Activated CD4-positive, alpha-beta T cell treated with anti-CD3 and anti-CD28 coated beads, Interleukin-2, amount 10 ng/mL, durations not matched to agents 7 days and 5 days (primary cell): ENCODE data around the gene TRIM17. TPM values are rescaled to one million over a fixed set of nuclear protein-coding genes. Genes with fewer than 3 reads are reported as not detected.

Source experiments
- CTCF ChIA-PET: fragments of 350-600 bp; sonication (Branson Sonifier 250); formaldehyde crosslinking; loops from one replicate; lab custom pipeline; 2021; ENCODE audit warnings: antibody characterized with exemption; lab: Charles Lee
- POLR2A ChIA-PET: fragments of 350-600 bp; sonication (Branson Sonifier 250); formaldehyde crosslinking; loops from one replicate; lab custom pipeline; 2021; ENCODE audit warnings: antibody characterized with exemption; lab: Charles Lee
- DNase-seq: peaks from one replicate; pipeline ENCODE4 v3.0.0-alpha.2; 2020
- H3K27ac Mint-ChIP-seq: one replicate; pipeline ENCODE4 v1.8.0; 2021; ENCODE audit warnings: mild to moderate bottlenecking, moderate library complexity, mixed read lengths
- H3K27me3 Mint-ChIP-seq: one replicate; pipeline ENCODE4 v1.8.0; 2021; ENCODE audit warnings: mixed read lengths
- H3K36me3 Mint-ChIP-seq: one replicate; pipeline ENCODE4 v1.8.0; 2021; ENCODE audit warnings: low read depth, mixed read lengths
- H3K4me1 Mint-ChIP-seq: one replicate; pipeline ENCODE4 v1.8.0; 2021; ENCODE audit warnings: mixed read lengths
- H3K4me3 Mint-ChIP-seq: one replicate; pipeline ENCODE4 v1.8.0; 2021; ENCODE audit warnings: mild to moderate bottlenecking, moderate library complexity, mixed read lengths
- H3K9me3 Mint-ChIP-seq: one replicate; pipeline ENCODE4 v1.8.0; 2021; ENCODE audit warnings: mixed read lengths
- total RNA-seq, 2 experiments: library from RNA; stranded (reverse); gene quantifications; one replicate each; pipeline ENCODE4 v1.2.3, GENCODE V29; 2021

The TRIM17 gene
- total RNA-seq, 2 experiments from 2014 or later = 0.73 to 0.99 TPM

- H3K36me3 Mint-ChIP-seq = peaks cover 19% of the 10 kb centered on the region
- peak overlapping the region; percentile 98 for H3K27ac Mint-ChIP-seq
- ChIA-PET POLR2A (interaction anchor here (0.6 to 1.4 kb wide), 4 partner anchors 9 to 52 kb away, joined by 3 to 6 read pairs (median 4); partner anchors contain the start of gene TRIM11), CTCF (interaction anchor here (0.7 to 1.4 kb wide), 8 partner anchors 9 to 458 kb away, joined by 3 to 6 read pairs (median 5); partner anchors contain the start of gene RNF187)
- H3K27me3 Mint-ChIP-seq = no peaks in the 10 kb centered on the region
- peaks cover 47% of the 10 kb centered on the region for H3K4me1 Mint-ChIP-seq
- peak overlapping the region; percentile 93 for H3K4me3 Mint-ChIP-seq
- no peak for DNase-seq
- no peaks in the 10 kb centered on the region for H3K9me3 Mint-ChIP-seq
Measured at GRCh38 chr1:228457017-228457395, 40.3 kb upstream of the TRIM17 start.

DNA sequence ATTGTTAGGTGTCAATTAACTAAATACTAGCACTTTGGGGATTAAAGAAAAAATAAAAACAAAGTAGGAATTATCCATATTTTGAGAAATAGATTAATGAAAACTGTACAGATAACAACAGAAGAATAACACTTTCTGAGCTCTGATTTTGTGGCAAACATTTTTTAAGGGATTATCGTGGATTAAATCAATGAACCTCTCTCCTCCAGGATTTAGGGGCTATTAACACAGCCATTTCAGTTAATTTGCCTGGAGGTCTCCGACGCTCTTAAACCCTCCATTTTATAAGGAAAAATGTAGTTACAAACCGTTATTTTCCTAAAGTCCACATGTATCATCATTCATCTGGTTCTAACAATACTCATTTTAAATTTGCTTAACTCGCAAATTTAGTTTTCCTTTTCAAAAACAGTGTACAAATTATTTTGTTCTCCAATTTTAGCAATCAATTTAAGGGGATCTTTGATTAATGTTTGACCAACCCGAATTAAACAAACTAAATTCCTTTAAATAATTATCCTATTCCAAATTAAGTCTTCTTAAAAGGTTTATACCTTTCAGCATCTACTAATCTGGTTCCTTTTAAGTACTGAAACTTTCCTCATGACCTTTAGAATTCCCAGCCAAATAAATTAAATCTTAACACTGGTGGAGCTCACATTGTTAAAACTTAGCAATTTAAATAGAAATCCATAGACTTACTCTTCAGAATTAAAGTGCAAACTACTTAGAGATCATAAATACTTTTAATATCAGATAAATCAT lies 39.8 kb upstream of the TRIM17 start:
- peak overlapping the region; percentile 98 for H3K27ac Mint-ChIP-seq
- POLR2A ChIA-PET = interaction anchor here (1.4 kb wide), 1 partner anchor 9 kb away, joined by 6 read pairs; no protein-coding TSS in a partner anchor
- CTCF ChIA-PET = interaction anchor here (1.4 kb wide), 2 partner anchors 9 to 30 kb away, joined by 6 to 7 read pairs; partner anchors contain the start of gene RNF187
- H3K9me3 Mint-ChIP-seq = no peaks in the 10 kb centered on the region
- no peaks in the 10 kb centered on the region for H3K27me3 Mint-ChIP-seq
- peak overlapping the region; percentile 93 for H3K4me3 Mint-ChIP-seq
- peaks cover 43% of the 10 kb centered on the region for H3K4me1 Mint-ChIP-seq
- peaks cover 15% of the 10 kb centered on the region for H3K36me3 Mint-ChIP-seq
- DNase-seq = no peak

DNA sequence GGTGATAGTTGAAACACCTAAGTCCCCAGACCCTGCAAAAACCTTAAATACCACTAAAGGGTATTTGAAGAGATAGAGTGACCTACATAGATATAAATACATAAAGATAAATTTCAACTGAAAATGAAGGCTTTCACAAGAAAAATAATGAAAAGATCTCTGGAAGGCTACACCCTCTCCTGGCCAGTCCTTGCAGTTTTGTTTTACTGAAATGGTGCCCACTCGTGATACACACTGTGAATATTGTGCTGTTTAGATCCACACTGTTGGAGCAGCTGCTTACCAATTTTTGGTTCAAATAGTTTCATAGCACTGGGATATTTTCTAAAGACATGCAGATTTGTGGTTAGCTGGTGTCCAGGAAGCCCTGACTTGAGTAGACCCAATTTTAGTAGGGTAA lies 39.1 kb upstream of the TRIM17 start:
- Mint-ChIP-seq H3K27ac (peak overlapping the region; percentile 43), H3K27me3 (no peaks in the 10 kb centered on the region), H3K4me3 (peak overlapping the region; percentile 53), H3K4me1 (peaks cover 36% of the 10 kb centered on the region), H3K9me3 (no peaks in the 10 kb centered on the region), H3K36me3 (peaks cover 9% of the 10 kb centered on the region)
- ChIA-PET POLR2A (no interaction called here), CTCF (interaction anchor here (0.7 to 1.4 kb wide), 2 partner anchors 10 to 44 kb away, joined by 3 to 7 read pairs; no protein-coding TSS in a partner anchor)
- no peak for DNase-seq

DNA sequence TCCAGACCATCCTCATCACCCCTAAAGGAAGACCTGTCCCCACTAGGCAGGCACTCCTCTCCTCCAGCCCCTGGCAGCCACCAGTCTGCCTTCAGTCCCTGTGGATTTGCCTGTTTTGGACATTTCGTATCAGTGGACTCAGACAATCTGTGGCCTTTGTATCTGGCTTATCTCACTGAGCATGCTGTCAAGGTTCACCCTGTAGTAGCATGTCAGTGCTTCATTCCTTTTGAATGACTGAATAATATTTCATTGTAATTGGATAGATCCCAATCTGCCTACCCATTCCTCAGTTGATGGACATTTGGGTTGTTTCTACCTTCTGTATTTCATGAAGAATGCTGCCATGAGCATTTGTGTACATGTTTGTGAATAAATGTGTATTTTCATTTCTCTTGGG lies 37.6 kb upstream of the TRIM17 start:
- Mint-ChIP-seq H3K9me3 (no peaks in the 10 kb centered on the region), H3K4me3 (no peak overlapping the region), H3K4me1 (peaks cover 32% of the 10 kb centered on the region), H3K27ac (no peak overlapping the region), H3K27me3 (peaks cover under 1% of the 10 kb centered on the region), H3K36me3 (peaks cover 7% of the 10 kb centered on the region)
- DNase-seq = no peak
- ChIA-PET CTCF (no interaction called here), POLR2A (no interaction called here)

DNA sequence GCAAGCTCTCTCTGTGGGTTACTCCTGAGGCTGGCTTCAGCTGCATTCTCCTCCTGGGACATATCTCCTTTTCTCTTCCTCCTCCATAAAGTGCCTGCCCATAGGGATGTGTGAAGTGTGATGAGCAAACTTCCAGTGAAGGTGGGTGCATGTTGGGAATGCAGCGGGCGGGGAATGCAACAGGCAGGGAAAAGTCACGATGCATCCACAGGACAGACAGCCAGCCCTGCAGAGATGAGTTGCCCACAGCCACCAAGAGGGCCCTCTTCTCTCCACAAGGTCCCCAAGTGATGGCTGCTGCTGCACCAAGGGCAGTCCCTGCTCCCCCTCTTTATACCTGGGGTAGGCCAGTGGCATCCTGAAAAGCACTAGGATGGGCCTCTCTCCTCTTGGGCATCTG lies 37.0 kb upstream of the TRIM17 start:
- Mint-ChIP-seq H3K36me3 (peaks cover 7% of the 10 kb centered on the region), H3K4me3 (no peak overlapping the region), H3K27ac (no peak overlapping the region), H3K4me1 (peaks cover 30% of the 10 kb centered on the region), H3K9me3 (no peaks in the 10 kb centered on the region), H3K27me3 (peaks cover 2% of the 10 kb centered on the region)
- ChIA-PET POLR2A (no interaction called here), CTCF (no interaction called here)
- DNase-seq = no peak

DNA sequence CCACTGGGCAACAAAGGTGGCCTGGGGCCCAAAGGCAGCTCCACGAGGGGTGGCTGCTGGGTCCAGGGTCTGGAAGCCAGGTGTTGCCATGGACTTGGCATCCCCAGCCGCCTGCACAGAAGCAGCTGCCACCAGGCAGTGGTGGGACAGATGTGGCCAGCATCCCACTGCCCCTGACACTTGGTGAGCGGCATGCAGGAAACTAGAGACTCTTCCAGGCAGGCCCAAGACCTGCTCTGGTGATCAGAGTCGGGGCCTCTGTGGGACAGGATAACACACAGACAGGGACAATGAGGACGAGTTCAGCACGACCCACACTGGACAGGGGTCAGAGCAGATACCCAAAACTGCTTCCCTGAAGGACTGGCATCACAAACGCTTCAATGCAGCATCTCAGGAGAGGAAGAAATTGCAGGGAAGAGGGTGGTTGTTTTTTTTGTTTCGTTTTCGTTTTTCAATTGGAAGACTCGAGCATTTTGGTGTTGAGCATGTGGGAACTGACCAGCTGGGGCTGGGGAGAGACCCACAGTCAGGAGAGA lies 36.4 kb upstream of the TRIM17 start:
- ChIA-PET CTCF (interaction anchor here (0.8 kb wide), 1 partner anchor 19 kb away, joined by 4 read pairs; no protein-coding TSS in a partner anchor), POLR2A (no interaction called here)
- DNase-seq = no peak
- peak overlapping the region; percentile 4 for H3K27ac Mint-ChIP-seq
- peaks cover 7% of the 10 kb centered on the region for H3K36me3 Mint-ChIP-seq
- no peak overlapping the region for H3K4me3 Mint-ChIP-seq
- H3K27me3 Mint-ChIP-seq = peaks cover 6% of the 10 kb centered on the region
- H3K9me3 Mint-ChIP-seq = no peaks in the 10 kb centered on the region
- peaks cover 30% of the 10 kb centered on the region for H3K4me1 Mint-ChIP-seq

GRCh38 chr1:228452194-228453021 lies 35.7 kb upstream of the TRIM17 start:
- peaks cover 12% of the 10 kb centered on the region for H3K27me3 Mint-ChIP-seq
- CTCF ChIA-PET = interaction anchor here (0.8 to 1.4 kb wide), 2 partner anchors 11 to 19 kb away, joined by 4 read pairs; no protein-coding TSS in a partner anchor
- POLR2A ChIA-PET = no interaction called here

GRCh38 chr1:228450200-228450599 lies 33.5 kb upstream of the TRIM17 start:
- no peak for DNase-seq
- H3K9me3 Mint-ChIP-seq = no peaks in the 10 kb centered on the region
- CTCF ChIA-PET = interaction anchor here (1.7 kb wide), 1 partner anchor 37 kb away, joined by 5 read pairs; the partner anchor contains the start of gene RNF187
- H3K4me3 Mint-ChIP-seq = no peak overlapping the region
- H3K4me1 Mint-ChIP-seq = peaks cover 37% of the 10 kb centered on the region
- H3K36me3 Mint-ChIP-seq = peaks cover 7% of the 10 kb centered on the region
- H3K27ac Mint-ChIP-seq = no peak overlapping the region
- POLR2A ChIA-PET = no interaction called here
- peaks cover 31% of the 10 kb centered on the region for H3K27me3 Mint-ChIP-seq

More at GRCh38 chr1:228452194-228453021, 35.7 kb upstream of the TRIM17 start:
- H3K36me3 Mint-ChIP-seq = peaks cover 7% of the 10 kb centered on the region
- no peaks in the 10 kb centered on the region for H3K9me3 Mint-ChIP-seq
- DNase-seq = no peak
- peaks cover 30% of the 10 kb centered on the region for H3K4me1 Mint-ChIP-seq
- H3K27ac Mint-ChIP-seq = no peak overlapping the region
- no peak overlapping the region for H3K4me3 Mint-ChIP-seq

- CTCF ChIA-PET = interaction anchor here (1.1 kb wide), 1 partner anchor 15 kb away, joined by 3 read pairs; no protein-coding TSS in a partner anchor
Measured at GRCh38 chr1:228448372-228448771, 31.7 kb upstream of the TRIM17 start.

GRCh38 chr1:228446852-228447251 lies 30.2 kb upstream of the TRIM17 start:
- ChIA-PET CTCF (interaction anchor here (0.8 to 1.0 kb wide), 2 partner anchors 11 to 19 kb away, joined by 3 read pairs; a partner anchor contains a TSS), POLR2A (no interaction called here)
- Mint-ChIP-seq H3K27ac (no peak overlapping the region), H3K27me3 (peaks cover 60% of the 10 kb centered on the region), H3K36me3 (no peaks in the 10 kb centered on the region), H3K4me1 (peaks cover 23% of the 10 kb centered on the region), H3K9me3 (no peaks in the 10 kb centered on the region), H3K4me3 (no peak overlapping the region)
- no peak for DNase-seq

More at GRCh38 chr1:228448372-228448771, 31.7 kb upstream of the TRIM17 start:
- POLR2A ChIA-PET = no interaction called here
- DNase-seq = no peak
- Mint-ChIP-seq H3K4me1 (peaks cover 26% of the 10 kb centered on the region), H3K4me3 (no peak overlapping the region), H3K27me3 (peaks cover 45% of the 10 kb centered on the region), H3K36me3 (no peaks in the 10 kb centered on the region), H3K27ac (no peak overlapping the region), H3K9me3 (no peaks in the 10 kb centered on the region)

- Mint-ChIP-seq H3K27me3 (peaks cover 64% of the 10 kb centered on the region), H3K4me1 (peaks cover 23% of the 10 kb centered on the region), H3K4me3 (peak overlapping the region; percentile 66), H3K36me3 (no peaks in the 10 kb centered on the region), H3K9me3 (no peaks in the 10 kb centered on the region), H3K27ac (peak overlapping the region; percentile 19)
- ChIA-PET CTCF (interaction anchor here (0.8 to 1.1 kb wide), 3 partner anchors 11 to 21 kb away, joined by 3 read pairs; a partner anchor contains a TSS), POLR2A (no interaction called here)
- peak; percentile 49 for DNase-seq
Measured at GRCh38 chr1:228445843-228446650, 29.4 kb upstream of the TRIM17 start.
